Erythroblast (primary cell): ENCODE measurements around the gene STIM1.

Experiments used
- GATA1 ChIP-seq: IDR thresholded peaks from 2 replicates; pipeline ENCODE4 v1.6.1; 2011; ENCODE audit warnings: low read depth, mild to moderate bottlenecking, control low read depth, low read length, moderate library complexity
- POLR2A ChIP-seq: IDR thresholded peaks from 2 replicates; pipeline ENCODE4 v1.6.1; 2011; ENCODE audit warnings: mild to moderate bottlenecking, low read length

- TF ChIP-seq POLR2A (no peak), GATA1 (no peak)
Observed at GRCh38 chr11:3861683-3862082, 6.2 kb downstream of the STIM1 start.
